ENCODE data around the gene MAPK1.

DNA sequence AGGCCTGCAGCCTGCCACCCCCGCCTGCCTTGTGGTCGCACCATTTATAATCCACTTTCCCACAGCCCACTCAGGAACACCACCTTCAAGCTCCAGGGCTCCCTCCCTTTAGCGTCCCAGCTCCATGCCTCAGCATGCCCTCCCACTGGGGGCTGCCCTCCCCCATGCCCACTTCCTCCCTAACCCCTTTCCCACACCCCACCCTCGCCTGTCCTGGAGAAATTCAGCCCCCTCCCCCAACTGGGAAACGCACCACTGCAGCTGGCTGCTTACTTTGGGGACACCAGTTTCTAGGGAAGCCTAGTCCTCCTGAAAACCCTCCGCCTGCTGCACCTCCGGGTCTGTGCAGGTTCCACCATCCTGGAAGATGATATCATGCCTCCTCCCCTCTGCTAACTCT lies 128.5 kb downstream of the MAPK1 start:
- TF ChIP-seq CTCF (IDR thresholded peaks at IDR 0.05), result no peak
- TF ChIP-seq POLR2A (IDR thresholded peaks at IDR 0.05), result no peak
- TF ChIP-seq POLR2AphosphoS5 (IDR thresholded peaks at IDR 0.05), result no peak
- no peak for TF ChIP-seq EP300 (IDR thresholded peaks at IDR 0.05)

All from suprapubic skin (tissue), 4 donors.